ENCODE results near the gene SMIM21. TPM values are rescaled to one million over a fixed set of nuclear protein-coding genes. Genes with fewer than 3 reads are reported as not detected.

Gene SMIM21
- total and polyA plus RNA-seq, 2 of the 8 experiments (the other 6 are each of a cell fraction or from before 2014, with no cell fraction given), result not detected

DNA sequence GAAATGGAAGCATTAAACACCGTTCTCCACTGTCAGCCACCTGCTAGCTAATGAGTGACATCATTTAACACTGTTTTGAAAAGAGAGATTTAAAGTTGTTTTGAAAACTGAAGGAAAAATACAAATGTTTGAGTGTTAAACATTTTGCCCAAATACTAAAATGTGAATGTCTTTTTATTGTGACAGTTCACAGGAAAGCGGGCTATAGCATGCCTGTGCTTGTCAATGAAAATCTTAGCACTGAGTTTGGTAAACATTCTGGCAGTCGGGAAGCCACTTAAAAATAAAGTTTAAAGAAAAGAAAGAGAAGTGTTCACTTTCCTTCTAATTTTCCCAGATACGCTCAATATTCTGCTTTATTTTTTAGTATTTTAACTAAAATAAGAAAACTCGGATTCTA, 40.3 kb upstream of the SMIM21 start:
- Histone ChIP-seq H3K23me2 (ENCODE audit: low read depth, low read length) (0 out of 2 replicates have a peak, but pooled peaks cover 1% of the 10 kb centered on the region), H3K4me2 (ENCODE audit: insufficient read depth in 1 of 2, low read depth in 2 of 2, low read length in 2 of 2) (no peak overlapping the region), H2BK12ac (ENCODE audit: low read depth, low read length) (no peak overlapping the region), H3K9me3 (ENCODE audit: insufficient read depth in 2 of 2, low read depth in 1 of 2, low read length in 1 of 2) (no peaks in the 10 kb centered on the region), H4K5ac (ENCODE audit: insufficient read length, low read depth, low read length) (no peak overlapping the region), H2BK15ac (ENCODE audit: low read length) (no peak overlapping the region), H3K79me2 (ENCODE audit: control insufficient read depth in 1 of 2, insufficient read depth in 2 of 2, low read length in 2 of 2) (no peaks in the 10 kb centered on the region), H4K8ac (ENCODE audit: extremely low read depth, insufficient read depth, low read length) (no peak overlapping the region), H2AK5ac (ENCODE audit: low read depth, low read length) (no peak overlapping the region), H3K23ac (ENCODE audit: insufficient read length) (no peak overlapping the region), H3K27me3 (replicated peaks in 1 of 4; ENCODE audit: control insufficient read depth in 3 of 4, extremely low read depth in 1 of 4, insufficient read depth in 3 of 4, low read length in 3 of 4) (no peaks in the 10 kb centered on the region), H3K56ac (replicated peaks; ENCODE audit: insufficient read length, low read depth, low read length) (no peak overlapping the region), H3K79me1 (ENCODE audit: low read depth, low read length) (no peaks in the 10 kb centered on the region), H2BK5ac (ENCODE audit: low read depth, low read length) (no peak overlapping the region), H3K9ac (replicated peaks in 1 of 4; ENCODE audit: extremely low read depth in 1 of 4, low read depth in 3 of 4, low read length in 3 of 4) (no peak overlapping the region), H2AFZ (ENCODE audit: low read length) (no peak overlapping the region), H2BK120ac (replicated peaks; ENCODE audit: low read depth, low read length) (no peak overlapping the region), H3K36me3 (ENCODE audit: control insufficient read depth in 2 of 4, insufficient read depth in 4 of 4, low read length in 3 of 4) (no peaks in the 10 kb centered on the region), H3K27ac (ENCODE audit: low read depth, low read length) (no peak overlapping the region), H3K4ac (replicated peaks; ENCODE audit: insufficient read length, low read depth, low read length) (no peak overlapping the region), H3K18ac (ENCODE audit: extremely low read depth, low read length) (no peak overlapping the region), H4K91ac (replicated peaks; ENCODE audit: insufficient read length, low read length) (no peak overlapping the region), H3K4me1 (replicated peaks in 1 of 4; ENCODE audit: control insufficient read depth in 3 of 4, insufficient read depth in 4 of 4, low read length in 3 of 4) (no peaks in the 10 kb centered on the region), H3K14ac (ENCODE audit: insufficient read length) (no peak overlapping the region), H4K20me1 (replicated peaks in 1 of 2; ENCODE audit: control insufficient read depth in 1 of 2, insufficient read depth in 2 of 2, low read length in 2 of 2) (no peaks in the 10 kb centered on the region), H2BK20ac (ENCODE audit: low read length) (no peak overlapping the region), H3K4me3 (ENCODE audit: extremely low read depth in 1 of 4, insufficient read depth in 2 of 4, low read depth in 3 of 4, low read length in 4 of 4) (no peak overlapping the region)
- WGBS, 2 experiments (ENCODE audit: extremely low coverage in 1 of 2, insufficient coverage in 1 of 2, insufficient read length in 1 of 2, insufficient replicate concordance in 2 of 2, low coverage in 1 of 2, low lambda C conversion rate in 2 of 2, missing lambda C conversion rate in 1 of 2), result 88% methylated on average over 5 of the region's 5 CpGs; no CpG with 5 or more reads in 1 of the 2 experiments
- ChIA-PET CTCF (ENCODE audit: partially characterized antibody) (no interaction called here), POLR2A (ENCODE audit: partially characterized antibody) (no interaction called here)
- no peak for DNase-seq (ENCODE audit: low read depth in 1 of 2, low spot score in 2 of 2)
- TF ChIP-seq HDAC2 (IDR thresholded peaks at IDR 0.05; ENCODE audit: borderline replicate concordance in 1 of 2, low read depth in 2 of 2, low read length in 2 of 2) (no peak), TBP (IDR thresholded peaks at IDR 0.05; ENCODE audit: low read depth, low read length) (no peak), RAD21 (IDR thresholded peaks at IDR 0.05 in 1 of 2, conservative IDR thresholded peaks at IDR 0.05 in 1 of 2; ENCODE audit: low read depth in 2 of 2, low read length in 2 of 2) (no peak), TAF1 (IDR thresholded peaks at IDR 0.05; ENCODE audit: low read depth, low read length) (no peak), CHD1 (IDR thresholded peaks at IDR 0.05; ENCODE audit: low read depth, low read length) (no peak), JUND (IDR thresholded peaks at IDR 0.05; ENCODE audit: low read length) (no peak), BRCA1 (IDR thresholded peaks at IDR 0.05; ENCODE audit: low read depth, low read length) (no peak)
- TF ChIP-seq, protein P1, sequence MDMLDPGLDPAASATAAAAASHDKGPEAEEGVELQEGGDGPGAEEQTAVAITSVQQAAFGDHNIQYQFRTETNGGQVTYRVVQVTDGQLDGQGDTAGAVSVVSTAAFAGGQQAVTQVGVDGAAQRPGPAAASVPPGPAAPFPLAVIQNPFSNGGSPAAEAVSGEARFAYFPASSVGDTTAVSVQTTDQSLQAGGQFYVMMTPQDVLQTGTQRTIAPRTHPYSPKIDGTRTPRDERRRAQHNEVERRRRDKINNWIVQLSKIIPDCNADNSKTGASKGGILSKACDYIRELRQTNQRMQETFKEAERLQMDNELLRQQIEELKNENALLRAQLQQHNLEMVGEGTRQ (IDR thresholded peaks at IDR 0.05; ENCODE audit: low read length), result no peak
- TF ChIP-seq, protein P2, sequence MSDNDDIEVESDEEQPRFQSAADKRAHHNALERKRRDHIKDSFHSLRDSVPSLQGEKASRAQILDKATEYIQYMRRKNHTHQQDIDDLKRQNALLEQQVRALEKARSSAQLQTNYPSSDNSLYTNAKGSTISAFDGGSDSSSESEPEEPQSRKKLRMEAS (IDR thresholded peaks at IDR 0.05), result no peak
- no peak for FAIRE-seq
